Activated CD4-positive, alpha-beta T cell treated with anti-CD3 and anti-CD28 coated beads, Interleukin-2, amount 50 U/mL, for 1 hour (primary cell): ENCODE data around the gene THADA.
"Not testable (repeated sequence)": the region's sequence is repeated elsewhere in the genome, so short reads cannot be mapped to it uniquely, and the experiment has no call there.

ENCODE experiments used
- DNase-seq: peaks from one replicate; pipeline ENCODE4 v3.0.0-alpha.2; 2020

THADA gene

DNA sequence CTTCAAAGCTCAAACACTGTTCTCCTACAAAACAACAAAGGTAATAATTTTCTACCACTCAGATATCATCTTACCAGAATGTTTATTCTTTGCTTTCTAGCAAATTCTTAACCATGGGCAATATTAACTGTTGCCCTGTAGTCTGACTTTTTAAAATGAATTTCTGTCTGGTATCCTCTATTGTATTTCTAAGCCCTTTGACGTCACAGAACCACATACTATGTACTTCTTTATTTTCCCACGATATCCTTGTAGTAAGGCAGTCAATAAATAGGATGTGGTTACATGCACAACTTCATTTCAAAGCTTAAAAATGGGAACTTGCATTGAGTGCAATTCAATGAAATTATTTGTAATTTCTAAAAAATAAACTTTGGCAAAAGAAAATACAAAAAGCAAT, 58.7 kb downstream of the THADA start:
- no peak for DNase-seq

DNA sequence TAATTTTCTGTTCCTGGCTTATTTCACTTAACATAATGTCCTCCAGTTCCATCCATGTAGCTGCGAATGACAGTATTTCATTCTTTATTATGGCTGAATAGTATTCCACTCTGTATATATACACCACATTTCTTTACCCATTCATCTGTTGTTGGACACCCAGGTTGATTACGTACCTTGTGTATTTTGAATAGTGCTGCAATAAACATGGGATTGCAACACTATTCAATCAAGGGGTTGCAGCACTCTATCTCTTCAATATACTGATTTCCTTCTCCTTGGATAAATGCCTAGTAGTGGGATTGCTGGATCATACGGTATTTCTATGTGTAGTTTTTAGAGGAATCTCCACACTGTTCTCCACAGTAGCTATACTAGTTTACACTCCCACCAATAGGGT, 61.3 kb downstream of the THADA start:
- no peak for DNase-seq

DNA sequence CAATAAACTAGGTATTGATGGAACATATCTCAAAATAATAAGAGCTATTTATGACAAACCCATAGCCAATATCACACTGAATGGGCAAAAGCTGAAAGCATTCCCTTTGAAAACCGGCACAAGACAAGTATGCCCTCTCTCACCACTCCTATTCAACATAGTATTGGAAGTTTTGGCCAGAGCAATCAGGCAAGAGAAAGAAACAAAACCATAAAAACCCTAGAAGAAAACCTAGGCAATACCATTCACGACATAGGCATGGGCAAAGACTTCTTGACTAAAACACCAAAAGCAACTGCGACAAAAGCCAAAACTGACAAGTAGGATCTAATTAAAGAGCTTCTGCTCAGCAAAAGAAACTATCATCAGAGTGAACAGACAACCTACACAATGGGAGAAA, 63.3 kb downstream of the THADA start:
- DNase-seq, result not testable (repeated sequence)

DNA sequence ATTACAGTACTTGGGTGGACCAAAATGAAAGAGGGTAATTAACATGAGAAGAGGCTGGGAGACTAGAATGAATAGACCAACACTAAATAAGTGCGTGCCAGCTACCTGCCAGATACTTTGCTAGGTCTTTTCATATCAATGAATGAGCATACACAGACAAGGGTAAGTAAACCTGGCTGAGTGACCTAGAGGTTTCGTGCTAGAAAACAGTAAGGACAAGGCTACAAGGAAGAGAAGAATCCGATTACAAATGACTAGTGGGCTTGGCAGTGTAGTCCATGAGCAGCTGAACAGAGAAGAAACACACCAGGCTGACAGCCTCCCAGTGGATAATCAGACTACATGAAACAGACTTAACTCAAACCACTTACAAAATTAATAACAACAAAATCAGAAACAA, 64.6 kb downstream of the THADA start:
- DNase-seq, result no peak

DNA sequence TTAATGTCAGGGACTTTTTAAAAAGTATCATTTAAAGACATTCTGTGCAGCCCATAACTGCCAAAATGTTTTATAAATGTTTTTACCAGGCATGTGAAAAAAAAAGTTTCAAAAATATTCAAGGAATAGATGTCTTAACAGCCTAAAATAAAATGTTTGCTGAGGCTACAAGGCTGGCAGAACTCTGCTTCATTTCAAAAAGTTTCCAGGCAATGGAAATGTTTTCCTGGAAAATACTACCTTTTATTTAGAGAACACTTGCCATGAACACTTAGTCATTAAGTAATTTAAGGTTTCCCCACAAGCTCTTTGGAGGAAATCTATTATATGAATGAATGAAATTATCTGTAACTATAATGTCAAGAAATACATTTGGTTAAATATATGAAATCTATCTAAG, 68.8 kb downstream of the THADA start:
- no peak for DNase-seq

DNA sequence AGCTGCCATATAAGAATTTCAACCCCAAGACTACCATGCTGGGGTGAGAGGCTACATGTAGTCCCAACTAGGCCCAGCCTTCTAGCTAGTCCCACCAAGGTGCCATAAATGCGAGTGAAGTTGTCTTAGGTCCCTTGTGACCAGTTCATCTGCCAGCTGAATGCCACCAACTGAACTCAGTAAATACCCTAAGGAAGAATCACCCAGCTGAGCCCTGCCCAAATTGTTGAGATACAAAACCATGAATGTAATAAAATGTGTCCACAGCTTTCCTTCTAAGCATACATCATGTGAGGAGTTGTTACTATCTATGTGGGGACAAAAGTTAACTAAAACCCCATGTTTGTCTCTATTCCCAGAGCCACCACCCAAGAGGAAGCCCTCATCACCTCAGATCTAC, 70.3 kb downstream of the THADA start:
- no peak for DNase-seq

DNA sequence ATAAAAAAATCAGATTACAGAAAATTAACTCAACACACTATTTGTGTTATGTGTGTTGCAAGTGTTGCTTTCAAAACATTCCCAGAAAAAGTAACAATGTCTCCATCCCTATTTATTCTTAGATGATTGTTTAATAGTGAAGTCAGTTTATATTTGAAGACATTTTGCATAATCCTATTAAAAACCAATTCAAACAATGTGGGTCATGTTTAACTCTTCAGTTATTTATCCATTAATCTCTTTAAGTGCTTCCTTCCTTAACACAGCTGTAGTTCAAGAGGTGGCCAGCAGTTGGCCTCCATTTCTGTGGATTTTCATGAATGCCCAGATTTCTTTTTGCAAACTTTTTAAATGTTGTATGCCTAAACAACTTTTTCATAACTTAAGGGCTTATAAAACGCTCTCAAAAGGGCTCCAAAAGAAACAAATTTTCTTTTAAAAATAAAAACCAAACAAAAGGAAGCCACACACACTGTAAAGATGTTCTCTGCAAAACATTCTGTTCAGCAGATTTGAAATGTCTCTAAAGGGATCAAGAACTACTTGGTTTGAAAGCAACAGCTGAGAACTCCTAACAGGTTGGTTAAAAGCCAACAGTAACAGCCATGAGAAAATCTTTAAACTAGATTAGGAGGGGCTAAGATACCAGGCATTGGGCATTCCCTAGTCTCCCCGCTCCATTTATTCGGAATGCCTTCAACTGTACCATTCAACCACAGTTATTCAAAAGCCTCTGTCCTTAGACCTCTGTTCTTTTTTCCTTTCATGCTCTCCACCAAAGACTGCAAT, 71.5 kb downstream of the THADA start:
- DNase-seq, result no peak

DNA sequence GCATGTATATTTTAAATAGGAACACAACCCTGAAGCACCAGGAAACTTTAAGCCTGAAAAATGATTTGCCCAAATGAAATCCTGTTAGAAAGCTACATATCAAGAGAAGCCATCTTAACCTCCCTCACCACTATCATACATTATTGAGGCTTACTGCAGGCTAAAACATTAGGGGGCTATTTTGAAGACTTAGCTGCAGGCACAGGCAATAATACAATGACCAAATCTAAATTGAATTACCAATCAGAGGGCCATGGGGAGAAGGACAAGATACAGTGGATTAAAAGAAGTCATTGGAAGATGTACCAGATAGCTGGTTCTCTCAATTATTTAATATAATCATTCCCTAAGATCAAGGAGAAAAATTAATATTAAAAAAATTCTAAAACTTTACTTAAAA, 73.7 kb downstream of the THADA start:
- no peak for DNase-seq

DNA sequence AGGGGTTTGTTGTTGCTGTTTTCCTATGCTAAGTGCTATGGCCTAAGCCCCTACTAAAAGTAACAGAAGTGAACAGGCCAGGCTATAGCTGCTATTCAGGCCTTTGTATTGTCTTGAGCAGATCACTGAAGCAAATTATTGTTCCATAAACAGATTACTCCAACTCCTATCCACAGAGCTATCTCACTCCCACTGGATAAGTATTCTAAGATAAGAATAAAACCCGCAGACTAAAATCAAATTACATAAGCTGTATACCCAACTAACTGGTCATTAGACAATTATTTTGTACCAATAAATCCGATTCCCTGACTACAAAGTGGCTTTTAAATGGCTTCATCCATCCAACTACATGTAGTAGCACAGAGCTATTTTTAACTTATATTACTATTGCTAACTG, 74.3 kb downstream of the THADA start:
- no peak for DNase-seq

DNA sequence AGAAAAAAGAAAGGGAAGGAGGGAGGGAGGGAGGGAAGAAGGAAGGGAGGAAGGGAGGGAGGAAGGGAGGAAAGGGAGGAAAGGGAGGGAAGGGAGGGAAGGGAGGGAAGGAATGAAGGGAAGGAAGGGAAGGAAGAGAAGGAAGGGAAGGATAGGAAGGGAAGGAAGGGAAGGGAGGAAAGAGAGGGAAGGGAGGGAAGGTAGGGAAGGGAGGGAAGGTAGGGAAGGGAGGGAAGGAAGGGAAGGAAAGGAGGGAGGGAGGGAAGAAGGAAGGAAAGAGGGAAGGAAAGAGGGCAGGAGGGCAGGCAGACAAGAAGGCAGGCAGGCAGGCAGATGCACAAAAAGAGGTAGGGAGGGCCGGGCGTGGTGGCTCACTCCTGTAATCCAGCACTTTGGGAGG, 74.9 kb downstream of the THADA start:
- DNase-seq, result no peak

DNA sequence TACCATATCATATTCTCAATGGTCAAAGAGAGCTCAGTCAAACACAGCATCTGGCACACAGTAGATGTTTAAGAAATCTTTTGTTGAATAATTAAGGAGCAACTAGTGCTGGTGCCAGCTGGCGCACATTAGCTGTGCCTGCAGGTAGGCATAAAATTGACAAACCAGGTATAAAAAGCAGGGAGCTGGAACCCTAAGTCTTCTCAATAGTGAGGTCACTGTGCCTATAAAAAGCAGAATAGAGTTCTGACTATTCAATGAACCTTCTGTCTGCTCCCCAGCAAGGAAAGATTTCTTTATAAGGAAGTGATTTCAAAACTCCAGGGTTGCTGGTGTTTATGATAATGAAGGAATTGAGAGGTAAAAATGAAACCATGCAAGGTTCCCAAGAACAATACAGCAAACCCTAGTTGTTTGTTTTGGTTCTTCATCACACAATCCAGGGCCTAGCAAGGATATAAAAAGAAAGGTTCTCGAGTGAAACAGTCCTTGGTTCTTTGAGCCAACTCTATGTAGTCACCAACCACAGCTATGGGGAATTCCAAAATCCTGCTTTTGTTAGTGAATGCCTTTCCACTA, 76.1 kb downstream of the THADA start:
- no peak for DNase-seq

DNA sequence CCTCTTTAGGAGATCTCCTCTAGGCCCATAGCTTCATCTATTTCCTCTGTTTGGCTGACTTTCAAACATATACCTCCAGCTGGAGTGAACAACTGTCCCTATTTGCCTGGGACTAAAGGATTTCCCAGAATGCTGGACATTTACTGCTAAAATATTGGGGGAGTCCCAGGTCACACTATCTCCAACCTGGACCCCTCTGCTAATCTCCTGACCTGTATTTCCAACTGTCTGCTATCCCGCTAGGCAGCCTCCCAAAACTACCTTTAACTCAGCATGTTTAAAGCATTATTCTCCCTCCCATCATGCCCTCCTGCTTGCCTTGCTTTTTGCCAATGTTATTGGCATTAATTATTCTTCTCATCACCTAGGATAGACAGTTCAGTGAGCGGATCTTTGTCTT, 77.1 kb downstream of the THADA start:
- DNase-seq, result no peak

DNA sequence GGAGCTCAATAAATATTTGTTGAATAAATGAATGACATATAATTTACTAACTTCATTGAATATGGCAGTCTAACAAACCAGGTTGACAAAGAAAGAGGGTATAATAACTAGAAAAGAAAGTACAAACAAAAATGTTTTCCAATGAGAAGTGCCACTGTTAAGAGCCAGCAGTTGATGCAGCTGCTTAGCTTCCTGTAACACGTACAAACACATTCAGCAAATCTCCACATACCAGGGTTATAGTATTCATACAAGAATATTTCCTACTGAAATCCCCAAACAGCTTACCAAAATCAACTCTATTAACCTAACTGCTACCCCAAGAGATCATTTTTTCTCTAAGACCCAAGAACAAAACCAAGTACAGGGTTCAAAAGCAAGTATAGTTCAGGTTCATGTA, 77.7 kb downstream of the THADA start:
- DNase-seq, result no peak

DNA sequence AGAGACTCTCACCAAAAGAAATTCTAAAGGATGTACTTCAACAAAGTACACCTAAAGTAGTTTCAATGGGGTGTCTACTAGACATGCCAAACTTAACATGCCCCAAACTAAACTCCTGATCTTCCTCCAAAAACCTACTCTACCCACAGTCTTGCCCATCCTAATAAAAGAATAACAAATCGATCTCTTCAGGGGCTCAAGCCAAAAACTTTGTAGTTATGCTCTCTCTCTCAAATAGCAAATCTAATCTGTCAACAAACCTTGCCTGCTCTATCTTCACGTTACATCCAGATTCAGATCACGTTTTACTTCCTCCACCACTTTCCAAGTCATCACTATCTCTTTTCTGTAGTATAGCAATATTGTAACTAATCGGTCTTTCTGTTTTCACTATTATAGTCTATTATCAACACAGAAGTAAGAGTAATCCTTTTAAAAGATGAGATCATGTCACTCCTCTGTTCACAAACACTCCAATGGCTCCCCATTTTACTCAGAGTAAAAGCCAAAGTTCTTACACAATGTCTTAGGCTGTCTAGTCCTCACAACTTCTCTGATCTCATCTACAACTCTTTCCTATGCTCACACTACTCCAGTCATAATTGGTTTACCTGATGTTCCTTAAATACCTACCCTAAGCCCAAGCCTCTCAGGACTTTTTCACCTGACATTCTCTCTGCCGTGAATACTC, 79.9 kb downstream of the THADA start:
- no peak for DNase-seq

DNA sequence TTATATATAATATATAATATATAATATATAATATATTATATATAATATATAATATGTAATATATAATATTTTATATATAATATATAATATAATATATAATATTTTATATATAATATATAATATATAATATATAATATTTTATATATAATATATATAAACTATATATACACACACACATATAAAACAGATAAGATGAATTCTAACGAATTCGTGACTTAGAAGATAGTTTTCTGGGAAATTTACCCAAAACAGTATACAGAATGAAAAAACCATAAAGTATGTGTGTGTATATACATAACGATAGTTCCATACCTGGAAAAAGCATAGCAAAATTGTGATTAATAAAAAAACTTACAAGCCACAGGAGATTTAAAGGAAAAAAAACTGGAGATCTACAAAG, 80.6 kb downstream of the THADA start:
- no peak for DNase-seq

DNA sequence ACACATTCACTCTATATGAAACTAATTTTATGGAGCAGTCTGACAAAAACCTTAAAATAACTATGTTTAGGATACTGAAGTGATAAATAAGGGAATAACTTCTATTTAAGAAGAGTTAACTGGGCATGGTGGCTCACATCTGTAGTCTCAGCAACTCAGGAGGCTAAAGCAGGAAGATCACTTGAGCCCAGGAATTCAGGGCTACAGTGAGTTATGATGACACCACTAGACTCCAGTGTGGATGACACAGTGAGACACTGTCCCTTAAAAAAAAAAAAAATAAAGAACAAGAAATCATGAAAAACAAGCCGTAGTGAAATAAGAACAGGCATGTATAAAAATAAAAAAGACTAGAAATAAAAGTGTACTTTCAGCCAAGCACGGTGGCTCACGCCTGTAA, 82.0 kb downstream of the THADA start:
- no peak for DNase-seq

DNA sequence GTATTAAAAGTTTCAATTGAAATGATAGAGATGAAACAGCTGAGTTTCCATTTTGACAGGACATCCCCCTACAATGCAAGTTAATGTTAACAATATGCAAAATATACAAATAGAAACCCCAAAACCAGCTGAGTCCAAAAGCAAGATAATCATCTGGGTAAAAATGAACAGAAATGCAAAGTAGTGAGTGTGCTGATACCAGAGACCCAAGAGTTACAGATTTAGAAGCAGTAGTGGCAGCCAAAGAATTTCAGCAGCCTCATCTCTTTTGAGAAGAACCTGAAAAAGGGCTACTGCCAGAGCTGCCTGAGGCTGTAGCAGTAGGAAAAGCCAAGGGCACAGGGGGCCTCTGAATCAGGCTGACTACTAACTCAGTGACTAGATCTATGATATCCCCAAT, 82.6 kb downstream of the THADA start:
- DNase-seq, result no peak

DNA sequence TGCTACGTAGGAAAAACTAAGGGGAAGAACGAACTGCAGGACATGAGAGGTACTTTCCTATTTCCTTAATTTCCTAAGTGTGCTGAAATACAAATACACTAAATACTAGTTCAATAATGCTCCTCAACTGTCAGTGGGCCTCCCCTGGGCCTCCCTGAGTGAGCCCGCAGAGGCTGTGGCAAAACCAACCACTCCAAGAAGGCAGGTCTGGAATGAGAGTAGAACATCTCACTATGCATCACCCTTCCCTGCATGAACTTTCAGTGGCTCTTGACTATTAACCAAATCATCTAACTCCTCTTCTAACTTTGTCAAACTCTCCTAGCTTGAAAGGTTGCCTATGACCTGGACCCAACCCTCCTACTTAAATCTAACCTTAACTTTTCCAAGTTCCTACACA, 84.6 kb downstream of the THADA start:
- no peak for DNase-seq

DNA sequence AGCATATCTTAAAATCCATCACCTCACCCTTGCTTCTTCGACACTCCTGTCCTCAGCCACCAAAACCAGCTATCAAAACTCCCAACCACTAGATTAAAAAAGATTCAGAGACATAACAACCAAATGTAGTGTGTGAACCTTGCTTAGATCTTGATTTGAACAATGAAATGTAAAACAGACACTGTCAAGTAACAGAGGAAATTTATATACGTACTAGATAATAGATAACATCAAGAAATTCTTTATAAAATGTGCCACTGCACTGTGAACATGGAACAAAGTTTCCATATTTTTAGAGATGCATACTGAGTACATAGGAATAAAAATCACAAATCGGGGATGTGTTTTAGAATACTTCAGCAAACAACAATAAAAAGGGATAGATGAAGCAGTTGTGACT, 86.0 kb downstream of the THADA start:
- DNase-seq, result no peak

DNA sequence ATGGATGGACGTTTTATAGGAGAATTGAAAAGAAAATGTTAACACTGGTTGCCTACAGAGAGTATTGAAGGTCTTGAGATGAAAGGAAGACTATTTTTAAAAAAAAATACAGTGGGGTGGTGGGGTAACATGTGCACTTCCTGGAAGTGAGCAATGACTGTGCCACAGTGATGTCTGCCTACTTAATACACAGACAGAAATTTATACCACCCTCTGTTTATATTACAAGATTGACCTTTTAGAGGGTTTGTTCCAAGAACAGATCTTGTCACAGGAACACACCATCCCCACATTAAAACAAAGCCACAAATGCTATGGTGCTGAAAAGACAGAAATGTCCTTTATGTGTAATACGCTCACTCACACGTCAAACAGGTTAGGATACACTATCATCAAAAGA, 87.6 kb downstream of the THADA start:
- DNase-seq, result no peak

DNA sequence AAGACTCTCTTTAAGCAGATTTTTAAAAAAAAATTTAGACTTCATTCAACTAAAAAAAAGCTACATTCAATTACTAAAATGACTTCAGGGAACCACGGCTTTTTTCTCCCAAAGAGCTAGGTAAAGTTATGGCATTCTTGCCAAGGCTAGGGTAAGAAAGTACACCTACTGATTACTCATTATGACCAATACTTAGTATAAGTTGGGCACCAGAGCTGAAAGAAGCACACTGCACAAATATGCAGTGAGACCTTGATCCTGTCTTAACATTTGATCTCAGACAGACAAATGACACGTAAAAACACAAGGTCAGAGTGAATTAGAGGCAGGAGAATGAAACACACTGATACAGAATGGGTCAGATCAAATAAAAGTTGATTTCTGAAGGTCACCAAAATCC, 88.7 kb downstream of the THADA start:
- no peak for DNase-seq

DNA sequence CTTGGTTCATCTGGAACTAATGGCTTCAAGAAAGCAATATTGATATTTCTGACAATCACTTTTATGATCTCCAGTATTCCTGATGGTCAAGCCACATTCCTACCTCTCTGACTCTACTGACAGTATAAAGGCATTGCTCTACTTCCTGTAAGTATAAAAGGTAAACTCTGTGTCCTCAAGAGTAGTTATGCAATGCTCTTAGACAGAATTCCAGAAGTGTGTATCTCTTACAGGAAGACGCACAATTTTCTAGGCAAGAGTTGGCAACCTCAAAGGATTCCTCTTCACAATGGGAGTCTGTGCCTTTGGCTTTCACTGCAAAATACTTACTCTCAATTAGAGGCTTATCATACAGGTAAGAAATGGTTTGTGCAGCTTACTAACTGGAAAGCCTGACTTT, 100.1 kb downstream of the THADA start:
- DNase-seq, result no peak

DNA sequence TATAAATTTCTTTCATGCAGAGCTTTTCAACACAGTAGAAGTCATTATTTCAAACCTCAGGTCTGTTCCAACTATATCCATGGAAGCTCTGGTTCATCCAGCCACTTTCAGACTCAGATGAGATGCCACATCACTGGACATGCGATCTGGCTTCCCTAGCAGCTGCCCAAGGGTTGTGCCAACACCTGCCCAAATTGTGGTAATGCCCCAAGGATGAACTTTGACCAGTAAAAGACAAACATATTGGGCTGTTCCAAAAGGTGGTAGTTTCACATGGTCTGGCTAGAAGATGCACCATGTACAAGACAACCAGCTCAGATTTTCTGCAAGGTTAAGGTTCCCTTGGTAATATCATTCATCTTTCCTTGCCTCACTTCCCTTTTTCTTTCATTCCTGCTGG, 101.9 kb downstream of the THADA start:
- no peak for DNase-seq

DNA sequence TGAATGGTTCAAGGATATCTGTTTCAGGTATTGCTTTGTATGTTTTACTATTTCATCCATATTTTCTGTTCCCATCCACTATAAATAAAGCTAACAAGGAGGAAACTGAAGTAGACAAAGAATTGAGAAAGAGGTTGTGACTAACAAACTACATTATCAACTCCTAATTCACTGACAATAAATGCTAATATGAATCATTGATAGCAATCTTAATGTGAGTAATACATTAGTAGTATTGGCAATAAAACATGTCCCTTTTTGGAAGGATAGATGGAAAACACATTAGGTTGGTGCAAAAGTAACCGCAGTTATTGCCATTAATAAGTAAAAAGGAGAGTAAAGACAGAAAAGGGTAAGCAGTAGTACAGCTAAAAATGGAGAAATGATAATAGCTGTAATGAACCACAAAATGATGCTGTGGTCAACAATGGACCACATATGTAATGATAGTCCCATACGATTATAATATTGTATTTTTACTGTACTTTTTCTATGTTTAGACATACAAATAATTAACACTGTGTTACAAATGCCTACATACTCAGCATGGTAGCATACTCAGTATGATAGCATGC, 104.7 kb downstream of the THADA start:
- DNase-seq, result no peak
